ENCODE data around the gene GPN2. TPM values are rescaled to one million over a fixed set of nuclear protein-coding genes. Genes with fewer than 3 reads are reported as not detected.
"Not testable (repeated sequence)": the region's sequence is repeated elsewhere in the genome, so short reads cannot be mapped to it uniquely, and the experiment has no call there.

The GPN2 gene
- total and polyA plus RNA-seq, 3 donors from 2014 or later: 19.8 to 22.2 (median 22.2) TPM

- DNase-seq: no peak
- intact Hi-C loops (cut with DNase I; ENCODE audit: low total_unique reads): no loop called here
- TF ChIP-seq, protein P1, sequence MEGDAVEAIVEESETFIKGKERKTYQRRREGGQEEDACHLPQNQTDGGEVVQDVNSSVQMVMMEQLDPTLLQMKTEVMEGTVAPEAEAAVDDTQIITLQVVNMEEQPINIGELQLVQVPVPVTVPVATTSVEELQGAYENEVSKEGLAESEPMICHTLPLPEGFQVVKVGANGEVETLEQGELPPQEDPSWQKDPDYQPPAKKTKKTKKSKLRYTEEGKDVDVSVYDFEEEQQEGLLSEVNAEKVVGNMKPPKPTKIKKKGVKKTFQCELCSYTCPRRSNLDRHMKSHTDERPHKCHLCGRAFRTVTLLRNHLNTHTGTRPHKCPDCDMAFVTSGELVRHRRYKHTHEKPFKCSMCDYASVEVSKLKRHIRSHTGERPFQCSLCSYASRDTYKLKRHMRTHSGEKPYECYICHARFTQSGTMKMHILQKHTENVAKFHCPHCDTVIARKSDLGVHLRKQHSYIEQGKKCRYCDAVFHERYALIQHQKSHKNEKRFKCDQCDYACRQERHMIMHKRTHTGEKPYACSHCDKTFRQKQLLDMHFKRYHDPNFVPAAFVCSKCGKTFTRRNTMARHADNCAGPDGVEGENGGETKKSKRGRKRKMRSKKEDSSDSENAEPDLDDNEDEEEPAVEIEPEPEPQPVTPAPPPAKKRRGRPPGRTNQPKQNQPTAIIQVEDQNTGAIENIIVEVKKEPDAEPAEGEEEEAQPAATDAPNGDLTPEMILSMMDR (IDR thresholded peaks at IDR 0.05): no peak
- no peak for TF ChIP-seq POLR2A (IDR thresholded peaks at IDR 0.05)
Measured at GRCh38 chr1:26844424-26845196, 45.5 kb downstream of the GPN2 start.

GRCh38 chr1:26839779-26840178, 50.3 kb downstream of the GPN2 start:
- no peaks in the 10 kb centered on the region for H3K36me3 ChIP-seq (ENCODE audit: low read depth, missing control alignments)
- no peaks in the 10 kb centered on the region for H3K27me3 ChIP-seq
- 84 to 100% methylated on average over 3 to 6 of the region's 6 CpGs for WGBS, 2 donors
- no peak overlapping the region for H3K27ac ChIP-seq
- no peaks in the 10 kb centered on the region for H3K9me3 ChIP-seq
- intact Hi-C loops (cut with DNase I; ENCODE audit: low total_unique reads): no loop called here
- no peak for DNase-seq
- H3K4me1 ChIP-seq: no peaks in the 10 kb centered on the region
- TF ChIP-seq, protein P1 (IDR thresholded peaks at IDR 0.05): no peak
- TF ChIP-seq POLR2A (IDR thresholded peaks at IDR 0.05): no peak
- H3K4me3 ChIP-seq: no peak overlapping the region

More at GRCh38 chr1:26844424-26845196, 45.5 kb downstream of the GPN2 start:
- no peak overlapping the region for H3K4me3 ChIP-seq
- H3K27ac ChIP-seq: no peak overlapping the region
- H3K9me3 ChIP-seq: no peaks in the 10 kb centered on the region
- no peaks in the 10 kb centered on the region for H3K36me3 ChIP-seq (ENCODE audit: low read depth, missing control alignments)
- 92 to 96% methylated on average over 13 of the region's 13 CpGs for WGBS, 2 donors
- H3K27me3 ChIP-seq: no peaks in the 10 kb centered on the region
- no peaks in the 10 kb centered on the region for H3K4me1 ChIP-seq

GRCh38 chr1:26839339-26839722, 50.8 kb downstream of the GPN2 start:
- WGBS, 2 donors: 85 to 86% methylated on average over 1 of the region's 1 CpG
- H3K4me3 ChIP-seq: no peak overlapping the region
- no peaks in the 10 kb centered on the region for H3K4me1 ChIP-seq
- H3K27me3 ChIP-seq: no peaks in the 10 kb centered on the region
- intact Hi-C loops (cut with DNase I; ENCODE audit: low total_unique reads): no loop called here
- TF ChIP-seq, protein P1 (IDR thresholded peaks at IDR 0.05): no peak
- no peak overlapping the region for H3K27ac ChIP-seq
- H3K9me3 ChIP-seq: no peaks in the 10 kb centered on the region
- no peaks in the 10 kb centered on the region for H3K36me3 ChIP-seq (ENCODE audit: low read depth, missing control alignments)
- DNase-seq: no peak

DNA sequence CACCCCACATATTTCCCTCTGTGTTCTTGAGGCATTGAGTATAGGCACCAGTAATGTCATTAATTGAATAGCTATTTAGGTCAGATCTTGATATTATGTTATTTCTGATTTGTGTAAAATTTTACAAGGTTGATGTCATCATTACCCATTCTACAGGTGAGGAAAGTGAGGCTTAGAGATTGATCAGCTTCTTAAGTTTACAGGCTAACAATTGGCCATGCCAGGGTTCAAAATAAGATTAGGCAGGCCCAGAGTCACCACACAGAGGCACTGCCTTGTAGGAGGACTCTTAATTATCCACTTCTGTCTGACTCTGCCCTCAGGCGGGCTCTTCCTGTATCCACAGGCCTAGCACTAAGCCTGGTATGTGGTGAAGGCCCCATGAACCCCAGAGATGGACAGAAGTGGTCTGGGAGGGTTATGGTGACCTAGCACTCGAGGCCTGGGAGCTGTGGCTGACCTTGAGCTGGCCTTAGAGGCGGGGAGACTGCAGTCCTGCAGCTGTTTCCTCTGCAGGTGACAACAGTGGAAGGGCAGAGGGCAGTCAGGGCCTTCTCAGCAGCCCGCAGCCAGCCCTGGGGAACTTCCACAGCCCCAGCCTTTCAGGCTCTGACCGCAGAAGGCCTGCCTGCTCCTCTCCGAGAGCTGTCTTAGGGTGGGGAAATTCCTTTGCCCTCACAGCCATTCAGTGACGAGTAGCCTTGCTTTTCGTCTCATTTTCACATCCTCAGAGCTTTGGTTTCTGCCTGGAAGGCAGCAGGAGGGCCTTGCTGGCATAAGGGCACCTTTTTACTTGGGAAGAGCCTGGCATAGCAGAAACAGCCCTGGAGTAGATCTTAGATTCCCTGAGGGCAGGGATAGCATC, 51.4 kb downstream of the GPN2 start:
- Histone ChIP-seq H3K27me3 (no peaks in the 10 kb centered on the region), H3K4me1 (no peaks in the 10 kb centered on the region), H3K9me3 (no peaks in the 10 kb centered on the region), H3K36me3 (ENCODE audit: low read depth, missing control alignments) (no peaks in the 10 kb centered on the region), H3K27ac (no peak overlapping the region), H3K4me3 (no peak overlapping the region)
- 46 to 59% methylated on average over 5 to 8 of the region's 8 CpGs for WGBS, 2 donors
- no peak for TF ChIP-seq POLR2A (IDR thresholded peaks at IDR 0.05)
- TF ChIP-seq, protein P1 (IDR thresholded peaks at IDR 0.05): no peak
- DNase-seq: no peak
- intact Hi-C loops (cut with DNase I; ENCODE audit: low total_unique reads): no loop called here

DNA sequence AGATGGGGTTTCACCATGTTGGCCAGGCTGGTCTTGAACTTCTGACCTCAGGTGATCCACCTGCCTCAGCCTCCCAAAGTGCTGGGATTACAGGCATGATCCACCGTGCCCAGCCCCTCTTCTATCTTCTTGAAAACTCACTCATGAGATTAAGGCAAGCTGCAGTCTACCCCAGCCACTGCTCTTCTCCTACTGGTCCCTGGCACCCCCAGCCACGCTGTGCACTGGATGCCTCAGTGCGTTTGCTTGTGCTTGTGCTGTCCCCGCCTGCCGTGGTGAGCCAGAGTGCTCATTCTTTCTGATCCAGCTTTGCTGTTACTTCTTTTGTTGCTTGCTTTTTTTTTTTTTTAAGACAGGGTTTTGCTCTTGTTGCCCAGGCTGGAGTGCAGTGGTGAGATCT, 52.4 kb downstream of the GPN2 start:
- H3K36me3 ChIP-seq (ENCODE audit: low read depth, missing control alignments); H3K27me3 ChIP-seq: not testable (repeated sequence)

More for the DNA sequence above, 52.4 kb downstream of the GPN2 start:
- intact Hi-C loops (cut with DNase I; ENCODE audit: low total_unique reads); H3K4me3 ChIP-seq; H3K27ac ChIP-seq; DNase-seq; H3K9me3 ChIP-seq; H3K4me1 ChIP-seq: not testable (repeated sequence)
- WGBS, 2 donors: 89 to 92% methylated on average over 5 of the region's 5 CpGs
